GM12878 (cell line): ENCODE data around the gene LRP5. TPM values are rescaled to one million over a fixed set of nuclear protein-coding genes. Genes with fewer than 3 reads are reported as not detected.
A peak's percentile ranks its signal among the peaks of the same experiment; 100 is the strongest.

Experiments used
- ATAC-seq: fragments of 200-7000 bp; cut with Tn5 transposase; 3 replicates; pipeline ENCODE4 v1.9.1; 2020; ENCODE audit warnings: mild to moderate bottlenecking, moderate library complexity
- BruUV-seq: library from RNA; stranded (reverse); fragments of 400-500 nt; replicated peaks from 2 replicates; lab custom pipeline; 2021; lab: Mats Ljungman, UMichigan
- CTCF ChIA-PET: fragments of 300-600 bp; sonication (Branson Sonifier 250); formaldehyde crosslinking; extraction: SDS; loops from one replicate; lab custom pipeline; 2021; ENCODE audit warnings: inconsistent platforms; lab: Yijun Ruan, JAX
- POLR2A ChIA-PET: fragments of 350-600 bp; formaldehyde crosslinking; extraction: SDS; loops from one replicate; lab custom pipeline; 2021; ENCODE audit warnings: inconsistent platforms; lab: Charles Lee
- RAD21 ChIA-PET: fragments of 300-600 bp; sonication (Branson Sonifier 250); formaldehyde crosslinking; loops from one replicate; lab custom pipeline; 2023; ENCODE audit warnings: antibody characterized with exemption; ENCODE audit not compliant: unreplicated experiment; lab: Charles Lee
- SMC1A ChIA-PET: fragments of 300-600 bp; sonication (Branson Sonifier 250); formaldehyde crosslinking; loops from one replicate; lab custom pipeline; 2023; ENCODE audit not compliant: unreplicated experiment, uncharacterized antibody; lab: Charles Lee
- DNase-seq: peaks from one replicate; pipeline ENCODE4 v3.0.0-alpha.2; 2011; ENCODE audit warnings: low read depth, low spot score
- FAIRE-seq: peaks from 3 replicates; lab custom pipeline; 2011; peaks lifted over from hg19 to GRCh38; lab: Jason Lieb, UNC
- H2AFZ ChIP-seq: 2 replicates; pipeline ENCODE4 v1.6.0; 2011; ENCODE audit warnings: low read depth, low read length, control low read depth; ENCODE audit not compliant: control insufficient read depth
- H3K27ac ChIP-seq: 2 replicates; pipeline ENCODE4 v1.5.1; 2011; ENCODE audit warnings: control low read depth; ENCODE audit not compliant: control insufficient read depth, insufficient read depth
- H3K27me3 ChIP-seq, 2 experiments: replicated peaks in 1 of 2; 2 replicates each; pipeline versions ENCODE4 v1.6.0 to v1.6.1; 2011; ENCODE audit warnings: low read length in 1 of 2; ENCODE audit not compliant: control insufficient read depth in 2 of 2, insufficient read depth in 2 of 2
- H3K36me3 ChIP-seq, 2 experiments: 2 replicates each; pipeline ENCODE4 v1.5.1; 2011; ENCODE audit warnings: low read length in 1 of 2; ENCODE audit not compliant: control insufficient read depth in 2 of 2, insufficient read depth in 2 of 2
- H3K4me1 ChIP-seq: 2 replicates; pipeline ENCODE4 v1.6.1; 2011; ENCODE audit warnings: mild to moderate bottlenecking, low read length, moderate library complexity, mixed read lengths; ENCODE audit not compliant: control insufficient read depth, insufficient read depth
- H3K4me2 ChIP-seq: 2 replicates; pipeline ENCODE4 v1.6.0; 2011; ENCODE audit warnings: control low read depth; ENCODE audit not compliant: control insufficient read depth, insufficient read depth
- H3K4me3 ChIP-seq: fragments of 200-600 bp; sonication (generic); 2 replicates; pipeline ENCODE4 v1.5.1; 2016
- H3K79me2 ChIP-seq: 2 replicates; pipeline ENCODE4 v1.6.0; 2011; ENCODE audit warnings: low read length; ENCODE audit not compliant: control insufficient read depth, insufficient read depth
- H3K9ac ChIP-seq: 2 replicates; pipeline ENCODE4 v1.8.0; 2011; ENCODE audit warnings: low read length, control low read depth, mixed read lengths; ENCODE audit not compliant: control insufficient read depth, insufficient read depth
- H3K9me3 ChIP-seq: replicated peaks from 3 replicates; pipeline ENCODE4 v1.5.1; 2011; ENCODE audit warnings: mild to moderate bottlenecking, low read length; ENCODE audit not compliant: control insufficient read depth, insufficient read depth
- H4K20me1 ChIP-seq: 2 replicates; pipeline ENCODE4 v1.6.0; 2011; ENCODE audit not compliant: control insufficient read depth, insufficient read depth
- CHD1 ChIP-seq: IDR thresholded peaks from 2 replicates; pipeline ENCODE4 v1.6.1; 2012; ENCODE audit warnings: low read depth, low read length, improper control_type of control experiment
- CREB1 ChIP-seq: IDR thresholded peaks from 2 replicates; pipeline ENCODE4 v1.6.1; 2012; ENCODE audit warnings: low read depth, mild to moderate bottlenecking, inconsistent platforms
- CREM ChIP-seq: IDR thresholded peaks from 2 replicates; pipeline ENCODE4 v1.6.1; 2014; ENCODE audit warnings: antibody characterized with exemption, low read depth
- EED ChIP-seq: sonication (generic); IDR thresholded peaks from 2 replicates; pipeline ENCODE4 v1.6.1; 2016; ENCODE audit warnings: antibody characterized with exemption, low read depth
- MYB ChIP-seq: fragments of 150-350 bp; IDR thresholded peaks from 2 replicates; pipeline ENCODE4 v1.6.1; 2014; ENCODE audit warnings: mild to moderate bottlenecking, low read depth, low read length, borderline replicate concordance
- NR2F1 ChIP-seq: fragments of 450-650 bp; conservative IDR thresholded peaks from 2 replicates; pipeline ENCODE4 v1.6.1; 2017; ENCODE audit warnings: mild to moderate bottlenecking
- POLR2A ChIP-seq: IDR thresholded peaks from 2 replicates; pipeline ENCODE4 v1.6.1; 2011; ENCODE audit warnings: low read depth, mild to moderate bottlenecking, low read length
- RELB ChIP-seq: fragments of 450-650 bp; IDR thresholded peaks from 2 replicates; pipeline ENCODE4 v1.6.1; 2017; ENCODE audit warnings: low read depth, mild to moderate bottlenecking, moderate library complexity
- TCF12 ChIP-seq: IDR thresholded peaks from 2 replicates; pipeline ENCODE4 v1.6.1; 2011; ENCODE audit warnings: low read depth, mild to moderate bottlenecking, low read length
- WGBS: methylation state at CpG from one replicate; pipeline ENCODE4 v1.1.6; 2016; ENCODE audit warnings: low lambda C conversion rate; ENCODE audit not compliant: insufficient replicate concordance, insufficient coverage; ENCODE audit errors: missing lambda C conversion rate; 5-methylcytosine and 5-hydroxymethylcytosine counted together
- in situ Hi-C: fragments of 300-500 bp; cut with MboI; formaldehyde crosslinking; loops from 9 replicates; pipeline ENCODE4 v1.14.3; 2018; ENCODE audit warnings: mixed read lengths
- intact Hi-C: fragments of 100-400 bp; cut with micrococcal nuclease; formaldehyde crosslinking; loops from one replicate; pipeline ENCODE4 v1.14.2; 2022; ENCODE audit not compliant: unreplicated experiment
- polyA plus RNA-seq, 11 experiments: library from polyadenylated mRNA; depleted of rRNA in 4 of 11; unstranded in 6 of 11; stranded (reverse) in 5 of 11; fragments of >200 nt; fragmentation: Nextera tagmentation in 4 of 11; fragmentation: Illumina TruSeq in 1 of 11; extraction: Ambion mirVana in 4 of 11; extraction: Trizol in 1 of 11; gene quantifications; 1 replicate in 1 of 11; 2 replicates in 10 of 11; pipeline versions ENCODE4 v1.2.1 to v1.2.3, GENCODE V29; 2011 to 2016; ENCODE audit warnings: inconsistent platforms in 2 of 11, missing spikeins in 2 of 11, low read depth in 1 of 11
- total RNA-seq, 4 experiments: library from RNA; depleted of rRNA in 3 of 4; stranded (reverse); fragments of >200 nt in 3 of 4; fragmentation: Illumina TruSeq in 1 of 4; extraction: Trizol in 1 of 4; gene quantifications; 2 replicates each; pipeline versions ENCODE4 v1.2.1 to v1.2.3, GENCODE V29; 2013 to 2021
- TF ChIP-seq, protein P1 (sequence below): fragments of 450-650 bp; IDR thresholded peaks from 2 replicates; pipeline ENCODE4 v1.6.1; 2018; ENCODE audit warnings: mild to moderate bottlenecking, low read depth, moderate library complexity; ENCODE audit not compliant: partially characterized antibody

Gene LRP5
- total and polyA plus RNA-seq, 10 of the 15 experiments (the other 5 are each of a cell fraction or from before 2014, with no cell fraction given), result 0.37 to 34.0 (median 6.6) TPM

- Histone ChIP-seq H3K27ac (no peak overlapping the region), H2AFZ (no peak overlapping the region), H3K4me3 (no peak overlapping the region), H3K9me3 (no peaks in the 10 kb centered on the region), H4K20me1 (no peaks in the 10 kb centered on the region), H3K79me2 (no peaks in the 10 kb centered on the region), H3K36me3 (peaks cover 9 to 30% of the 10 kb centered on the region in 2 experiments; a peak in 3 of 4 replicates), H3K4me2 (no peak overlapping the region), H3K9ac (no peak overlapping the region), H3K27me3 (no peaks in the 10 kb centered on the region)
- ChIA-PET CTCF (no interaction called here), POLR2A (no interaction called here), RAD21 (no interaction called here)
- intact Hi-C loops, result no loop called here
- in situ Hi-C loops, result no loop called here
- WGBS, result 88% methylated on average over 19 of the region's 19 CpGs
- no peak for FAIRE-seq
- no TSS peak for BruUV-seq
- DNase-seq, result no peak
- TF ChIP-seq CHD1 (no peak), EED (peak; percentile 71), POLR2A (no peak), CREM (peak; percentile 36; the same call in 1 of the 2 replicates), MYB (no peak), TCF12 (no peak), CREB1 (peak; percentile 44; the same call in 1 of the 2 replicates), NR2F1 (no peak), RELB (no peak)
- TF ChIP-seq, protein P1, sequence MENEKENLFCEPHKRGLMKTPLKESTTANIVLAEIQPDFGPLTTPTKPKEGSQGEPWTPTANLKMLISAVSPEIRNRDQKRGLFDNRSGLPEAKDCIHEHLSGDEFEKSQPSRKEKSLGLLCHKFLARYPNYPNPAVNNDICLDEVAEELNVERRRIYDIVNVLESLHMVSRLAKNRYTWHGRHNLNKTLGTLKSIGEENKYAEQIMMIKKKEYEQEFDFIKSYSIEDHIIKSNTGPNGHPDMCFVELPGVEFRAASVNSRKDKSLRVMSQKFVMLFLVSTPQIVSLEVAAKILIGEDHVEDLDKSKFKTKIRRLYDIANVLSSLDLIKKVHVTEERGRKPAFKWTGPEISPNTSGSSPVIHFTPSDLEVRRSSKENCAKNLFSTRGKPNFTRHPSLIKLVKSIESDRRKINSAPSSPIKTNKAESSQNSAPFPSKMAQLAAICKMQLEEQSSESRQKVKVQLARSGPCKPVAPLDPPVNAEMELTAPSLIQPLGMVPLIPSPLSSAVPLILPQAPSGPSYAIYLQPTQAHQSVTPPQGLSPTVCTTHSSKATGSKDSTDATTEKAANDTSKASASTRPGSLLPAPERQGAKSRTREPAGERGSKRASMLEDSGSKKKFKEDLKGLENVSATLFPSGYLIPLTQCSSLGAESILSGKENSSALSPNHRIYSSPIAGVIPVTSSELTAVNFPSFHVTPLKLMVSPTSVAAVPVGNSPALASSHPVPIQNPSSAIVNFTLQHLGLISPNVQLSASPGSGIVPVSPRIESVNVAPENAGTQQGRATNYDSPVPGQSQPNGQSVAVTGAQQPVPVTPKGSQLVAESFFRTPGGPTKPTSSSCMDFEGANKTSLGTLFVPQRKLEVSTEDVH, result no peak
- TF ChIP-seq, all 136 proteins: peak for 3
- SMC1A ChIA-PET, result no interaction called here
- peaks cover 30% of the 10 kb centered on the region for H3K4me1 ChIP-seq
- no peak for ATAC-seq
Measured at GRCh38 chr11:68414496-68415221, 102.3 kb downstream of the LRP5 start.
